ENCODE measurements around the gene DPP4.
"Not testable (repeated sequence)": the region's sequence is repeated elsewhere in the genome, so short reads cannot be mapped to it uniquely, and the experiment has no call there.

DPP4 gene

DNA sequence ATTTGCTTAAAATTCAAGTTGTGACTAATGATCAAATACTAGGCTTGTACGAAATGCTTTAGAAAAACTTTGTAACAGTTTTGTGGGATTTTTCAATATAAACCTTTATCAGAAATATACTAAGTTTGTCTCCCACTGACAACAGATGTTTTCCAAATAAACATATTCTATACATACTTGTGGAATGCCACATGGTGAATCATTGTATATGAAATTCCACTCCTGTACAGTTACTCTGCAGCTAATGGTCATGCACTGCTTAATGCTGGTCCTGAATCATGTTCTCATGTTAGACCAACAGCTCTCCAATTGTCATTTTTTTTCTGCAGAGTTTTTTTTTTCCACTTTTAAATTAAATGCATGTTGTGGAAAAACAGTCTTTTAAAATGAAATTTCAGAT is 90.1 kb downstream of the DPP4 start:
- no peak for DNase-seq

DNA sequence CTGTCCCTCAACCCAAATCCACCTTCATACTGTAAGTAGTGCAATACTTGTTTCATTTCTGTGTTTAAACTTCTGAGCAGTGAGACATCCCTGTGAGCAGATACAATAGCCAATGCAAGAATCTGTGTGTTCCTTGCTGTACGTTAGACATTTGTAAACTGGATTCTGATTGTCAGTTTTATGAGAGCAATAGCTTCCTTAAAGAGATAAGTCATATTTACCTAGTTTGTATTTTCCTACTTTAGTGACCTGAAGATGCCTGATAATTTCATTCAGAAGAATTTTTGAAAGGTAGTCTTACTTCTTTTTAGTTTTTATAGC is 90.7 kb downstream of the DPP4 start:
- no peak for DNase-seq

- DNase-seq = no peak
Measured at GRCh38 chr2:161982548-161983330, 91.3 kb downstream of the DPP4 start.

- DNase-seq = no peak
Measured at GRCh38 chr2:161981679-161982250, 92.2 kb downstream of the DPP4 start.

GRCh38 chr2:161980976-161981375 is 93.0 kb downstream of the DPP4 start:
- DNase-seq = no peak

GRCh38 chr2:161979490-161979889 is 94.5 kb downstream of the DPP4 start:
- DNase-seq = peak; percentile 75

DNA sequence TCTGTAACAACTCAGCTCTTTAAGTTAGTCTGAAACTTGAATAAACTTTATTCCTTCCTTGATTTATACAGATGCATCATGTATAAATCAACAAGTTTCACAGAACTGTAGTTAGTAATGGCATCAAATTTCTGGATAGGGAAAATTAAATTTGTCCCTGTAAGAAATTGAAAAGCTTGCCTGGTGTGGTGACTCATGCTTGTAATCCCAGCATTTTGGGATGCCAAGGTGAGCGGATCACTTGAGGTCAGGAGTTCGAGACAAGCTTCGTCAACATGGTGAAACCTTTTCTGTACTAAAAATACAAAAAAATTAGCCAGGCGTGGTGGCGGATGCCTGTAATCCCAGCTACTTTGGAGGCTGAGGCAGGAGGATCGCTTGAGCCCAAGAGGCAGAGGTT is 96.1 kb downstream of the DPP4 start:
- not testable (repeated sequence) for DNase-seq

GRCh38 chr2:161976917-161977316 is 97.1 kb downstream of the DPP4 start:
- no peak for DNase-seq

DNA sequence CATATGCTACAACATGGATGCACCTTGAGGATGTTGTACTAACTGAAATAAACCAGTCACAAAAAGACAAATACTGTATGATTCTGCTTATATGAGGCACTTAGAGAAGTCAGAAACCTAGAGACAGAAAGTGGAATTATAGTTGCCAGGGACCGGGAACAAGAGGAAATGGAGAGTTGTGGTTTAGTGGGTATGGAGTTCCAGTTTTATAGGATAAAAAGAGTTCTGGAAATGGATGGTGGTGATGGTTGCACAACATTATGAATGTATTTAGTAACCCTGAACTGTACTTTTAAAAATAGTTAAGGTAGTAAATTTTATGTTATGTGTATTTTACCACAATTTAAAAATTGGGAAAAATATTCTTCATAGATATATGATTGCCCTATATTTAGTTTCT is 97.7 kb downstream of the DPP4 start:
- no peak for DNase-seq

DNA sequence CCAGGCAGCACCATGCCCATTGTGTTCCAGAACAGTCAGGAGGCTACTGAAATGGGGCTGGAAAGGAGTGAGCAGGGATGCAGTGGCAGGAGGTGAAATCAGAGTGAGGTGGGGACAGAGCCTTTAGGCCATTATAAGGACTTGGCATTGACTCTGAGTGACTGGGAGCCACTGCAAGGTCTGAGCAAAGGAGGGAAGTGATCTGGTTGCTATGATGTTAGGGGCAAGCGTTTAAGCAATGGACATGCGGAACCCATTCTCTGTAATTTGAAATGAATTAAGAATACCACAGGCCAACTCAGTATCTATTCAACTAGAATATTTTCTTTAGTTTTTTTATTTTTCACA is 98.2 kb downstream of the DPP4 start:
- DNase-seq = no peak

GRCh38 chr2:161975062-161975812 is 98.8 kb downstream of the DPP4 start:
- DNase-seq = peak; percentile 70

- DNase-seq = no peak
Measured at GRCh38 chr2:161974461-161974860, 99.6 kb downstream of the DPP4 start.

DNA sequence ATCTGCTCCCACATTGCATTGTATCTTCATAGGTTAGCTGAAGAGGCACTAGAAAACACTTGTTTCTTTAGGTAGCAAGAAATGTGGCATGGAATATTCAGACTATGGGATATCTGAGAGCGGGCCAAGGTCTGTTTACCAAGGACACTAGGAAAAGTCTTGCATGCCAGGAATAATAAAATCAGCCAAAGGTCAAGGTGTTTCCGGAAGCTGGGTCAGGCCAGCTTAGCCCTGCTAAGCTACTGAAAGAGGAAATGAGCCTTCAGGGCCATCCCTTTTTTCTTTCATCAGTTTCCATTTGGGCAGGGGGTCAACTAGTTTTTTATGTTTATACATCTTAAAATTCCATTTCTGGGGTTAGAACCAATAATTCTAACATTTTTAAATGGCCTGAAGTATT is 101.1 kb downstream of the DPP4 start:
- no peak for DNase-seq

- no peak for DNase-seq
Measured at GRCh38 chr2:161972232-161972631, 101.8 kb downstream of the DPP4 start.

GRCh38 chr2:161971551-161971950 is 102.5 kb downstream of the DPP4 start:
- no peak for DNase-seq

DNA sequence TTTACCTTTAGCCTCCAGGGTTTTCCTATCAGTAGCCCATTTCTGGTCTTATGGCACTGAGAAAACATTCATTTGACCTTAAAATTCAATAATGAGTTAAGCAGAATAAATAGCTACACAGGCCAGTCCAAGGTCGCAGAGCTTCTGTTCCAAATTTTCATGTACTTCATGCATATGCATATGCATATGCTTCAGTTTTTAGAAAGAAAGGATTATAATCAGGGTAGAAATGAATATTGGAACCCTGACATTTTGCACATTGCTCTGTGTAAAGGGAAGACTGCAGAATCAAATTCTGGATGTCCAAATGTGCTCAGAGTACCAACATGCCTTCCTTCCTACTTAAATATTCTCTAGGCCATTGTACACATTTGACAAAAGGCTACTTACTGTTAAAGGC is 104.9 kb downstream of the DPP4 start:
- DNase-seq = no peak

GRCh38 chr2:161965994-161966393 is 108.0 kb downstream of the DPP4 start:
- DNase-seq = peak; percentile 65

DNA sequence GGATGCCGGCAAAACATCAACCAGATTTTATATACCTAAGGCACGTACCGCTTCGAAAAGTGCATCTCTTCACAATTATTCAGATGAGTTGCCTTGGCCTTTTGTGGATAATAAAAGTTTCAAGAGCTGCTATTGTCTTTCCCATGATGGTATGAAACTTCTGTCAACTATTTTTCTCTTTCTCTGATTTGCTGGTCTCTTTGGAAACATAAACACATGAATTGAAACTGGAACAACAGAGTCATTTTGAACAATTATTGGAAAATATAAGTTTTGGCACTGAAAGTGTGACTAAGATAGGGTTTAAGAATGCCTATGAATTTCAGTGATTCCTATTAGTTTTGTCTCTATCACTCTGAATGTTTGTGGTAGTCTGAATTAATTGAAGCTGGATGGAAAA is 109.9 kb downstream of the DPP4 start:
- DNase-seq = no peak

DNA sequence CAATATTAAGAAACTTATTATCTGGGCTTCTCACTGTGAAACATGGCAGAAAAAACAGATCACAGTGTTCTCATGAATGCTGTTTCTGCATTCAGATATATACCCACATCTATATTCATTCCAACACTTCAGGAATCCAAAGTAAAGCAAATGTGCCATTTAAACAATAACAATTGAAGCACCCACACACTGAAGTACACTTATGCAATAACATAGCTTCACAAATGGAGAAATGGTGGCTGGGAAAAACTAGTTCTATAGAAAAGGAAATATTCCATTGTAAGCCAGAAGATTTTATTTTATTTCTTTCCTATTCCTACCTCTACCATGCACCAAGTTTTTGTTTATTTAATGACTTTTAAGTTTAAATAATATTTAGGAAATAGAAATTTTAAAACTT is 111.9 kb downstream of the DPP4 start:
- DNase-seq = no peak

DNA sequence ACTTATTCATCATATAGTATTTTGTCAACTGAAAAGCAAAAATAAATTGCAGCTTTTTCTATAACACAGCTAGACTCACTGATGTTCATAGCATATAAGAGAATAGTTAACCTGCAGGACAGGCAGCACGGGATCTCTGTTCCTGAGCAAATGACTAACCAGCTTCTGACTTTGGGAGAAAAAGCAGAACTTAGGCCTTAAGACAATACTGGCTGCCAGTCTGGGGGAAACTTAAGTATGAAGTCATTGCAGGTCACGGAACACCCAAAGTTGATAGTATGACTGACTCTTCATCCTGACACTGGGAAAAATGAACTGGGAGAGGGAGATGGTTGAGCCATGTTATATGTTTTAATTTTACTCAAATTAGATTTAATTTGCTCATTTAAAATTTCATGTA is 113.0 kb downstream of the DPP4 start:
- peak; percentile 60 for DNase-seq

GRCh38 chr2:161956738-161957137 is 117.3 kb downstream of the DPP4 start:
- peak; percentile 45 for DNase-seq

- DNase-seq = no peak
Measured at GRCh38 chr2:161955211-161955610, 118.8 kb downstream of the DPP4 start.

DNA sequence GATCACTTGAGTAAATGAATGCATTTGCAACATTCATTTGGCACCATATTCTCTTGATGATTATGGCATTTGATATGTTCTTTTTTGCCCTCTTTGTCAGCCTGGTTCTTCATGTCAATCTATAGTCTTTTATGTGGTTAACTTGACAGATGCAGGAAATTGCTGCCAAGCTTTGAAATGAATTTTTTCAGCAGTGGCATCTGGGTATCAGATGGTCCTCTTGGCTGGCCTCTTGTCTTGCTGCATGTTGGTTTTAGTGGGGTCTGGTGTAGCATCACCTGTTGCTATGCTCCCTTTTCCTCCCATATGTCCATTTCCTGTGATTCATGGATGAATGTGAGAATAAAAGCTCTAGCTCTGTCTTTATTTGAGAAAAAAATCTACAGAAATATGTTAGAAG is 119.9 kb downstream of the DPP4 start:
- peak; percentile 55 for DNase-seq

GRCh38 chr2:161953367-161953766 is 120.6 kb downstream of the DPP4 start:
- not testable (repeated sequence) for DNase-seq

All from hematopoietic multipotent progenitor cell treated with erythropoietin and hydrocortisone succinate and interleukin-3 and kit ligand, for 4 days (in vitro differentiated cells).